ENCODE data around the gene CLP1. TPM values are rescaled to one million over a fixed set of nuclear protein-coding genes. Genes with fewer than 3 reads are reported as not detected.
A peak's percentile ranks its signal among the peaks of the same experiment; 100 is the strongest.

CLP1 gene
- total RNA-seq, 1 experiment from 2014 or later, result 26.8 TPM

GRCh38 chr11:57675176-57675941 is 17.8 kb downstream of the CLP1 start:
- no peak for DNase-seq (ENCODE audit: low spot score)
- Histone ChIP-seq H3K27ac (ENCODE audit: low read depth, low read length, poor library complexity, severe bottlenecking) (no peak overlapping the region), H3K36me3 (ENCODE audit: insufficient read depth, low read length, poor library complexity, severe bottlenecking) (peaks cover 47% of the 10 kb centered on the region), H3K9me3 (ENCODE audit: low read depth, low read length, poor library complexity, severe bottlenecking) (no peaks in the 10 kb centered on the region), H3K4me3 (ENCODE audit: low read depth, low read length, poor library complexity, severe bottlenecking) (no peak overlapping the region), H3K27me3 (replicated peaks; ENCODE audit: insufficient read depth, low read depth, low read length, poor library complexity) (no peaks in the 10 kb centered on the region), H3K4me1 (ENCODE audit: insufficient read depth, low read length, poor library complexity, severe bottlenecking) (no peaks in the 10 kb centered on the region)
- intact Hi-C loops (cut with micrococcal nuclease; ENCODE audit: unreplicated experiment), result no loop called here
- ChIA-PET POLR2A (ENCODE audit: low non-redundant PET) (no interaction called here), CTCF (no interaction called here)
- no TSS peak for BruUV-seq (replicated peaks)
- TF ChIP-seq EZH2 (IDR thresholded peaks at IDR 0.05; ENCODE audit: borderline replicate concordance, low read depth, low read length, poor library complexity, severe bottlenecking) (no peak), CTCF (conservative IDR thresholded peaks at IDR 0.05; ENCODE audit: low read depth, low read length) (no peak)

GRCh38 chr11:57679396-57679795 is 21.8 kb downstream of the CLP1 start:
- no peak for DNase-seq (ENCODE audit: low spot score)
- Histone ChIP-seq H3K27ac (ENCODE audit: low read depth, low read length, poor library complexity, severe bottlenecking) (no peak overlapping the region), H3K27me3 (replicated peaks; ENCODE audit: insufficient read depth, low read depth, low read length, poor library complexity) (no peaks in the 10 kb centered on the region), H3K9me3 (ENCODE audit: low read depth, low read length, poor library complexity, severe bottlenecking) (no peaks in the 10 kb centered on the region), H3K4me1 (ENCODE audit: insufficient read depth, low read length, poor library complexity, severe bottlenecking) (no peaks in the 10 kb centered on the region), H3K4me3 (ENCODE audit: low read depth, low read length, poor library complexity, severe bottlenecking) (no peak overlapping the region), H3K36me3 (ENCODE audit: insufficient read depth, low read length, poor library complexity, severe bottlenecking) (peaks cover 46% of the 10 kb centered on the region)
- intact Hi-C loops (cut with micrococcal nuclease; ENCODE audit: unreplicated experiment), result no loop called here
- ChIA-PET POLR2A (ENCODE audit: low non-redundant PET) (no interaction called here), CTCF (no interaction called here)
- TF ChIP-seq CTCF (conservative IDR thresholded peaks at IDR 0.05; ENCODE audit: low read depth, low read length) (no peak), EZH2 (IDR thresholded peaks at IDR 0.05; ENCODE audit: borderline replicate concordance, low read depth, low read length, poor library complexity, severe bottlenecking) (no peak)
- no TSS peak for BruUV-seq (replicated peaks)

GRCh38 chr11:57680552-57680874 is 23.0 kb downstream of the CLP1 start:
- Histone ChIP-seq H3K4me1 (ENCODE audit: insufficient read depth, low read length, poor library complexity, severe bottlenecking) (no peaks in the 10 kb centered on the region), H3K27me3 (replicated peaks; ENCODE audit: insufficient read depth, low read depth, low read length, poor library complexity) (no peaks in the 10 kb centered on the region), H3K9me3 (ENCODE audit: low read depth, low read length, poor library complexity, severe bottlenecking) (no peaks in the 10 kb centered on the region), H3K4me3 (ENCODE audit: low read depth, low read length, poor library complexity, severe bottlenecking) (no peak overlapping the region), H3K27ac (ENCODE audit: low read depth, low read length, poor library complexity, severe bottlenecking) (no peak overlapping the region), H3K36me3 (ENCODE audit: insufficient read depth, low read length, poor library complexity, severe bottlenecking) (peaks cover 47% of the 10 kb centered on the region)
- intact Hi-C loops (cut with micrococcal nuclease; ENCODE audit: unreplicated experiment), result no loop called here
- TF ChIP-seq EZH2 (IDR thresholded peaks at IDR 0.05; ENCODE audit: borderline replicate concordance, low read depth, low read length, poor library complexity, severe bottlenecking) (no peak), CTCF (conservative IDR thresholded peaks at IDR 0.05; ENCODE audit: low read depth, low read length) (no peak)
- POLR2A ChIA-PET (ENCODE audit: low non-redundant PET), result no interaction called here
- BruUV-seq (replicated peaks), result no TSS peak
- DNase-seq (ENCODE audit: low spot score), result peak; percentile 45
- CTCF ChIA-PET, result no interaction called here

Measured in A673 (cell line).